ENCODE results near the gene EVA1B. TPM values are rescaled to one million over a fixed set of nuclear protein-coding genes. Genes with fewer than 3 reads are reported as not detected.

The EVA1B gene
- total RNA-seq, result 10 to 100 TPM; 24.6 to 45.8 TPM

DNA sequence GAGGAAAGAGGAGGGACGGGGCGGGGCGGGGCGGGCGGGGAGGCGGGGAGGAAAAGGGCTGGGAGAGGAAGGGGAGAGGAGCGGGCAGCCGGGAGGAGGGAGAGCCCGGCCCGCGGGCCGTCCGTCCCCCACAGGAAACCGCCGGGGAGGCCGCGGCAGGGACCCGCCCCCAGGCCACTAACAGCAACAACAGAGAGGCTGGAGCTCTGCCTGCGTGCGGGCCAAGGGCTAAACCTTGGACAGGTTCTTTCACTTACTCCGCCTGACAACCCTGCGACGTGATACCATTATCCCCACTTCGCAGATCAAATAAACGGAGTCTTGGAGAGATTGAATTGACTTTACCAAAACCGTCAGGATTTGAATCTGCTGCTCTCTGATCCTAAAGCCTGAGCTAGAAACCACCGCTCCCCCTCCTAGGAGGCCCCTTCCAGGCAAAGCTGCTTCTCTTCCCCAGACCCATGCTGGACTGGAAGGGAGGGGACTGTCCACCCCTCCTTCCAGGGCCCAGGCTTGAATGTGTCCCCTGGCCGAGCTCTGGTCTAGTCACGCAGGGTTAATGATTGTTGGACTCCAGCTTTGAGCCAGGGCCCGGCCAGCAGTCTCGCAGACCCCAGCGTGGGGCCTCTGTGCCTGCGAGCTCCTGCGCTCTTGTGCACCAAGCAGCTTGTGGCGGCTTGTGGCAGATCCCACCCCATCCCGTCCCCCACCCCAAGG, at the start of gene EVA1B:
EVA1B (minus strand) TSS at position 10 of the 717 bp plus-strand sequence. CDS start 608 bp downstream, outside the sequence.
- H3K27me3 ChIP-seq, result no peaks in the 10 kb centered on the region
- H3K9me3 ChIP-seq, result no peaks in the 10 kb centered on the region
- peak within 1 kb of the TSS; percentile 85 to 94 for H3K27ac ChIP-seq
- peak within 1 kb of the TSS; percentile 66 to 74 for H3K4me3 ChIP-seq
- no peaks in the 10 kb centered on the region for H3K36me3 ChIP-seq
- TF ChIP-seq, protein P1, sequence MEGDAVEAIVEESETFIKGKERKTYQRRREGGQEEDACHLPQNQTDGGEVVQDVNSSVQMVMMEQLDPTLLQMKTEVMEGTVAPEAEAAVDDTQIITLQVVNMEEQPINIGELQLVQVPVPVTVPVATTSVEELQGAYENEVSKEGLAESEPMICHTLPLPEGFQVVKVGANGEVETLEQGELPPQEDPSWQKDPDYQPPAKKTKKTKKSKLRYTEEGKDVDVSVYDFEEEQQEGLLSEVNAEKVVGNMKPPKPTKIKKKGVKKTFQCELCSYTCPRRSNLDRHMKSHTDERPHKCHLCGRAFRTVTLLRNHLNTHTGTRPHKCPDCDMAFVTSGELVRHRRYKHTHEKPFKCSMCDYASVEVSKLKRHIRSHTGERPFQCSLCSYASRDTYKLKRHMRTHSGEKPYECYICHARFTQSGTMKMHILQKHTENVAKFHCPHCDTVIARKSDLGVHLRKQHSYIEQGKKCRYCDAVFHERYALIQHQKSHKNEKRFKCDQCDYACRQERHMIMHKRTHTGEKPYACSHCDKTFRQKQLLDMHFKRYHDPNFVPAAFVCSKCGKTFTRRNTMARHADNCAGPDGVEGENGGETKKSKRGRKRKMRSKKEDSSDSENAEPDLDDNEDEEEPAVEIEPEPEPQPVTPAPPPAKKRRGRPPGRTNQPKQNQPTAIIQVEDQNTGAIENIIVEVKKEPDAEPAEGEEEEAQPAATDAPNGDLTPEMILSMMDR (IDR thresholded peaks at IDR 0.05), result no peak
- peak; percentile 84 for DNase-seq (ENCODE audit: low spot score)
- H3K4me1 ChIP-seq, result peaks cover 0 to 45% of the 10 kb centered on the region in 2 donors

DNA sequence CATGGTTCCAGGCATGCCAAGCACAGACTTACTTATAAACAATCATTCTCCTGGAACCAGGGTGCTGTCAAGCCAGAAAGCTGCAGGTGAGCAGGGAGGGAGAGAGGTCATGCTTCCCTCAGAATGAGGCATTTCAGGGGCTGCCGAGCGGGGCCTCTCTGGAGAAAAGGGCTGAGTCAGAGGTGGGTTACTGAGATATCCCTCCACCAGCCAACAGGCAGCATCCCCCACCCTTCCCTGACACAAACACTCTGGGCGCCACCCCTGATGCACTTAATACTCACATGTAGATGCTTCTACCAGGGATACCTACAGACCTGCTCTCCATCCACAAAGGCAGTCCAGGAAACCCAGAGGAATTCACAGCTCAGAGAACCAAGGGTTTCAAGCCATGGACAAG, 49.2 kb upstream of the EVA1B start:
- TF ChIP-seq, protein P1 (IDR thresholded peaks at IDR 0.05), result no peak

DNA sequence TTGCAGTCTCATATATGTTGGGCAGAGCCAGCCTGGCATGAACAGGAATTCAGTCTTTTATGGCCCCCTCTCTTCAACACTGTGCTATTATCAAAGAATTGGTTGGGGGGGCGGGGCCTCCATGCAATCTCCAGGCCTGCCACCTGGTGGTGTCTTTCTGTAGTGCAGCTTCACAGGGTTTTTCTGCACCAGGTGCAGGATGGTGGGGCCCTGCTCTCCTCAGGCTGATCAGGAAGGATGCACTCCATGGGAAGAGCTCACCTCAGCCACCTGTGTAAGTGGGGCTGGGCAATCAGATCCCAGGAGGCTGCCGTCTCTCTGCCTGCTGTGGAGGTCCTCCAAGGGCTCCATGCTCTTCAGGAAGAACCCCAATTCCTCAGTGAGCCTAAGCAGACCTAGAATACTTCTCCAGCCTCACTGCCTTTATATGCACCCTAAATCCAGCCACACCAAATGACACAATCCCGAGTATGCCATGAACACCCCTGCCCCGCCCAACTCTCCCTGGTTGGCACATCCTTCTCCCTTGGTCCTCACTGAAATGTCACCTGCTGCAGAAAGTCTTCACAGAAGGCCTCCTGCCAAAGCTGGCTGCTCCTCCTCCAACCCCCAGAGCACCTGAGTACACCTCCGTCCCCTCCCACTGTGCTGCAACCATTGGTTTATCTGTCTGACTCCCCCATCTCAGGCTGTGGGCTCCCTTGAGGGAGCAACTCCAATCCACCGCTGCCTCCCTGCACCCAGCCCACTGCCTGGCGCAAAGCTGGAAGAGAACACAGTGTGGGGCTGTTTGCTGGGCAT, 45.8 kb upstream of the EVA1B start:
- Histone ChIP-seq H3K9me3 (no peaks in the 10 kb centered on the region), H3K4me1 (peaks cover 0 to 64% of the 10 kb centered on the region in 2 donors), H3K36me3 (peaks cover 4% of the 10 kb centered on the region), H3K4me3 (no peak overlapping the region), H3K27me3 (no peaks in the 10 kb centered on the region), H3K27ac (no peak overlapping the region)
- peak; percentile 84 for DNase-seq (ENCODE audit: low spot score)
- TF ChIP-seq, protein P1 (IDR thresholded peaks at IDR 0.05), result peak; percentile 91 to 97

More for the DNA sequence above, 49.2 kb upstream of the EVA1B start:
- DNase-seq (ENCODE audit: low spot score), result no peak
- Histone ChIP-seq H3K27me3 (no peaks in the 10 kb centered on the region), H3K36me3 (peaks cover 4% of the 10 kb centered on the region), H3K27ac (peak overlapping the region; percentile 89 to 98), H3K9me3 (no peaks in the 10 kb centered on the region), H3K4me1 (peaks cover 4 to 72% of the 10 kb centered on the region in 2 donors), H3K4me3 (no peak overlapping the region)

DNA sequence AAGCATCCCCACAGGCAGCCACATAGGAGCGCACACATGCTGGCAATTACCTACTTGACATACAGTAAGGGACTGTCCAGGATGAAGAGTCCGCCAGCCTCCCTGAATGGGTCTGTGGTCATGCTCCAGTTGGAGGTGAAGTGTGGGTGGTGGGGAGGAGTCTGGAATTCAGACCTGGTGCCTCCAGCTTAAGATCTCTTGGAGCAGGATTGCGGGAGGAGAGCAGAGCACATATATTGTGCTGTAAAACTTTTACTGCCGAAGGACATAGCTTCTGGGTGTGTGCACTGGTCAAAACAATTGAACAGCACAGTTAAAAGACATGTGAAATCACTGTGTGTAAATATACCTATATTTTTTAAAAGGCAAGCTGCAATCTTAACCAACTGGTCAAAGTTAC, 44.4 kb upstream of the EVA1B start:
- DNase-seq (ENCODE audit: low spot score), result no peak
- no peak overlapping the region for H3K27ac ChIP-seq
- H3K4me1 ChIP-seq, result peaks cover 0 to 50% of the 10 kb centered on the region in 2 donors
- no peaks in the 10 kb centered on the region for H3K9me3 ChIP-seq
- H3K4me3 ChIP-seq, result no peak overlapping the region
- H3K27me3 ChIP-seq, result no peaks in the 10 kb centered on the region
- TF ChIP-seq, protein P1 (IDR thresholded peaks at IDR 0.05), result no peak
- H3K36me3 ChIP-seq, result peaks cover 6% of the 10 kb centered on the region

GRCh38 chr1:36367066-36367465, 43.6 kb upstream of the EVA1B start:
- Histone ChIP-seq H3K36me3 (peaks cover 10% of the 10 kb centered on the region), H3K9me3 (no peaks in the 10 kb centered on the region), H3K27me3 (no peaks in the 10 kb centered on the region), H3K27ac (peak overlapping the region in 1 of 2 donors; percentile 33), H3K4me1 (peaks cover 0 to 43% of the 10 kb centered on the region in 2 donors), H3K4me3 (no peak overlapping the region)
- TF ChIP-seq, protein P1 (IDR thresholded peaks at IDR 0.05), result no peak
- DNase-seq (ENCODE audit: low spot score), result no peak

All from right atrium auricular region (tissue), 2 donors.